ENCODE data around the gene SETD3.
A peak's percentile ranks its signal among the peaks of the same experiment; 100 is the strongest.

The SETD3 gene

DNA sequence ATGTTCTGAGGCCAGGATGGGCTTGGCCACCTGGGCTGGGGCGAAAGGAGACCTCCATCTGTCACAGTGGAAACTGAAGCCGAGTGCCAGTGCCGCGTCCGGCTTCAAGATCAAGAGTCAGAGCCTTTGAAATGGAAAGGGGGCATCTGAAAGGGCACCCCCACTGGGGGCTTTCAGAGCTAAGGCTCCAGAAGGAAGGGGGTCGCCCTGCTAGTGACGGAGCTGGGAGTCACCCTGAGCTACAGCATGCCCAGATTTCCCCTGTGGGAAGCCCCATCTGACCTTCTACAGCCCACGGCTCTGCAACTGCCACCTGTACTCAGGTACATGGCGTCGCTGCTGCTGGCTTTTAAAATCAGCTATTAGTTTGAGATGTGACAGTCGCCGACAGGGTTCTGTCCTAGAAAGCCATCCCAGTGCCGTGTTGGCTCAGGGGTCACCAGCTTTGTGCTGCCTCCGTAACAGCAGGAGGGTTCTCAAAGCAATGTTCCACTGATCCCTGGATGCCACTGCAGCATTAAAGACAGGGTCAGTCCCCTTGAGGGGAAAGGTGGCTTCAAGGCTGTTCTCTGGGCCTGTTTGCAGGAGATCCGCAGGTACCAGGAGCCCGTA is 32.0 kb upstream of the SETD3 start:
- TF ChIP-seq, protein P1, sequence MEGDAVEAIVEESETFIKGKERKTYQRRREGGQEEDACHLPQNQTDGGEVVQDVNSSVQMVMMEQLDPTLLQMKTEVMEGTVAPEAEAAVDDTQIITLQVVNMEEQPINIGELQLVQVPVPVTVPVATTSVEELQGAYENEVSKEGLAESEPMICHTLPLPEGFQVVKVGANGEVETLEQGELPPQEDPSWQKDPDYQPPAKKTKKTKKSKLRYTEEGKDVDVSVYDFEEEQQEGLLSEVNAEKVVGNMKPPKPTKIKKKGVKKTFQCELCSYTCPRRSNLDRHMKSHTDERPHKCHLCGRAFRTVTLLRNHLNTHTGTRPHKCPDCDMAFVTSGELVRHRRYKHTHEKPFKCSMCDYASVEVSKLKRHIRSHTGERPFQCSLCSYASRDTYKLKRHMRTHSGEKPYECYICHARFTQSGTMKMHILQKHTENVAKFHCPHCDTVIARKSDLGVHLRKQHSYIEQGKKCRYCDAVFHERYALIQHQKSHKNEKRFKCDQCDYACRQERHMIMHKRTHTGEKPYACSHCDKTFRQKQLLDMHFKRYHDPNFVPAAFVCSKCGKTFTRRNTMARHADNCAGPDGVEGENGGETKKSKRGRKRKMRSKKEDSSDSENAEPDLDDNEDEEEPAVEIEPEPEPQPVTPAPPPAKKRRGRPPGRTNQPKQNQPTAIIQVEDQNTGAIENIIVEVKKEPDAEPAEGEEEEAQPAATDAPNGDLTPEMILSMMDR (conservative IDR thresholded peaks at IDR 0.05; ENCODE audit: low read depth, low read length): no peak
- DNase-seq (ENCODE audit: low read depth): no peak
- no peak overlapping the region for H3K4me3 ChIP-seq (ENCODE audit: low read depth, low read length)

DNA sequence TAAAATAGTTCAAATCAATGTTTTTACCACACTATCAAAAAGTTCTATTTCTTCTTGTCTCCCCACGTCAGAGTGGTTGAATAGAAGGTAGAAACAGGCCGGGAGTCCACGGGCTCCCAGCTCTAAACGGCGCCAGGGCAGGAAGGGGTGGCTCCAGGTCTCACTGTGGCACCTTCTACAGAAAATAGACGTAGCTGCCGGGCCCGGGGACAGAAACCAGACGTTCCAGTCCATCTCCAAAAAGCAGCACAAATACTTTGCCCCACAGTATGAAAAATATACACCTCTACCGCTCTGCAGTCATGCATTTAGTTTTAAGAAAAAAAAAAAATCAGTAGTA is 31.4 kb upstream of the SETD3 start:
- TF ChIP-seq, protein P1 (conservative IDR thresholded peaks at IDR 0.05; ENCODE audit: low read depth, low read length): no peak
- H3K4me3 ChIP-seq (ENCODE audit: low read depth, low read length): no peak overlapping the region
- DNase-seq (ENCODE audit: low read depth): no peak

DNA sequence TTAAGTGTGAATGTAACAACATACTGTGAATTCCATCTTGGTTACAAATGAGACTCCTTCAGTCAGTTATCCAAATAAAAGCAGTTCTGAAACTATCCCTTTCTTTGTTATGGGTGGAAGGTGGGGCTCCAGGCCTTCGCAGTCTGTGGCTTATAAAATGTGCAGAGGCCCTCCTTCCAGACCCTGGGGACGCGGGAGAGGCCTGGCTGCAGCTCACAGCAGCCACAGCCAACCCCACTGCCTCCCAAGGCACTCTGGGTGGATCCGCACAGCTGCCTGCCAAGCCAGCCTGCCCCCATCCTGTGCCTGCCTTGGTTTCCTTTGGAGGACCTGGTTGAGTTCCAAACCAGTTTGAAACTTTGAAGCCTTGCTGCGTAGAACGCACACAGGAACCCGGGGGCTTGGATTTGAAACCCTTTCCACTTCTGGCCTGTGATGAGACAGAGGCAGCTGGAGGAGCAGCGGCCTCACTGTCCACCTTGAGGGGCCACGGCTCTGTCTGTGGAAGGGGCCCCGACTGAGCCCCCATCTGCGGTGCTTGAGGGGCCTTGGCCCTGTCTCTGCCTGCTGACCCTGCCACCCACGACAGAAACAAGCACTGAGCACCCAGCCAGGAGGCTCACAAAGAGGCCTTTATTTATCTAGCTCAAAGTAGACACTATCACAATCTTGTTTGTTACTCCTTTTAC is 30.9 kb upstream of the SETD3 start:
- TF ChIP-seq, protein P1 (conservative IDR thresholded peaks at IDR 0.05; ENCODE audit: low read depth, low read length): no peak
- no peak overlapping the region for H3K4me3 ChIP-seq (ENCODE audit: low read depth, low read length)
- peak; percentile 30 for DNase-seq (ENCODE audit: low read depth)

DNA sequence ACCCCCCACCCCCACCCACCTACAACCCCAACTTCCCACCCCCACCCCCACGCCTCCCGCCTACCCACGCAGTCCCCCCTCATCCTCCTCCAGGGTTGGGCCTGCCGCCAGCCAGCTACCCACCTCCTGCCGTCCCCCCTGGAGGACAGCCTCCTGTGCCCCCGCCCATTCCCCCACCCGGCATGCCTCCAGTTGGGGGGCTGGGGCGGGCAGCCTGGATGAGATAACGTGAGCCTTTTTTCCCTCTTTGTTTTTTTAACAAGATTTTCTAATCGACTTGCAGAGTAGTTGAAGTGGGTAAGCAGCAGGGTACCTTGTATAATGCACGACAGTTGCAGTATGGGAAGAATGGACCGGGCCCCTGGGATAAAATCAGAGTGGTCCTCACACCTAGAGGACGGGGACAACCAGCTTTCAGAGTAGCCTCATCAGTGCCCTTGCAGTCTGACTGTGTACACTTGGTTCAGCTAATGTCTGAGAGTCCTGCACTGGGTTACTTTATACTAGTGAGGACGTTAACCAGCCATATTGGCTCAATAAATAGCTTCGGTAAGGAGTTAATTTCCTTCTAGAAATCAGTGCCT is 30.0 kb upstream of the SETD3 start:
- no peak for DNase-seq (ENCODE audit: low read depth)
- no peak overlapping the region for H3K4me3 ChIP-seq (ENCODE audit: low read depth, low read length)
- TF ChIP-seq, protein P1 (conservative IDR thresholded peaks at IDR 0.05; ENCODE audit: low read depth, low read length): no peak

DNA sequence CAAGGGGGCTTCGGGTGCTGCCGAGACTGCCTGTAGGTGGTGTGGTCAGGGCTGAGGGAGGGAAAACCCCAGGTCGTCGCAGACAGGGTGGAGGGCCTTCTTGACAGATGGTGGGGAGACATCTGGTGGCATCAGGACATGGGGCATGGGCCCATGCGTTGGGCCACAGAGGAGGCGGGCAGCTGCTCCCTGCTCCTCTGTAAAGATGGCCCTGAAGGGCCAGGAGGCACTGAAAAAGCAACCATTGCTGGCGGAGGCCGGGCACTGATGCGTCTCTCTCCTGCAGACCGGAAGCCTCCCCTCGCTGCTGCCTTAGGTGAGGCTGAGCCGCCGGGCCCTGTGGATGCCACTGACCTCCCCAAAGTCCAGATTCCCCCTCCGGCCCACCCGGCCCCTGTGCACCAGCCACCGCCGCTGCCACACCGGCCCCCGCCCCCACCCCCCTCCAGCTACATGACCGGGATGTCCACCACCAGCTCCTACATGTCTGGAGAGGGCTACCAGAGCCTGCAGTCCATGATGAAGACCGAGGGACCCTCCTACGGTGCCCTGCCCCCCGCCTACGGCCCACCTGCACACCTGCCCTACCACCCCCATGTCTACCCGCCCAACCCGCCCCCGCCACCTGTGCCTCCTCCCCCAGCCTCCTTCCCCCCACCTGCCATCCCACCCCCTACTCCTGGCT is 29.4 kb upstream of the SETD3 start:
- DNase-seq (ENCODE audit: low read depth): no peak
- no peak overlapping the region for H3K4me3 ChIP-seq (ENCODE audit: low read depth, low read length)
- TF ChIP-seq, protein P1 (conservative IDR thresholded peaks at IDR 0.05; ENCODE audit: low read depth, low read length): no peak

DNA sequence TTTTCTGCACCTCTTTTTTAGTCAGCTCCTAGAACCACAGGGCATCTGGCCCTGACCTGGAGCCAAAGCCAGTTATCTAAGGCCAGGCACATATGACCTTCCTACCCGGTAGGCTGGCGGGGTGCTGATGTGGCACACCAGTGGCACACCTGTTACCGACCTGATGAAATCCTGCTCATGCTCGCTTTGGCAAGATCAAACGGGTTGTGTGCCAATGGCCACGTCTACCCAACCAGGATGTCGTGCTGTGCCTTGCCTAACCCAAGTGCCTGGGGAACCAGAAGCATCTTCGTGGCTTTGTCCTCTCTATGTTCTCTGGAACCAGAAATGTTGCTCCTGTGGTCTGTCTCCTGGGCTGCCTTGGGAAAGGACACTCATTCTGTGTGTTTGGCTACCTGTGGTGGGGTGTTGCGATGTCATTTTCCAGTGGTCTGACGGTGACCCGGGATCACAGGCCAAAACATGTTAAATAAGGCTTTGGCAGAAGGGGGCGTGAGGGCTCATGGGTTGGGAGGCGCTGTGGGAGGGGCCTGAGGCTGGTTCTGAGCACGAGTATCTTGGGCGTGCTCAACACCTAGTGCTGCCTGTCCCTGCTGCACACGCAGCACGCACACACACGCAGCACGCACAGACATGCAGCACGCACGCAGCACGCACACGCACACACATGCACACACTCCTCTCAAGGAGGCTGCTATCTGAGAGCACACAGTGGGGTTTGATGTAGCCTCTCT is 28.4 kb upstream of the SETD3 start:
- H3K4me3 ChIP-seq (ENCODE audit: low read depth, low read length): no peak overlapping the region
- no peak for DNase-seq (ENCODE audit: low read depth)
- TF ChIP-seq, protein P1 (conservative IDR thresholded peaks at IDR 0.05; ENCODE audit: low read depth, low read length): no peak

Measured in choroid plexus epithelial cell (primary cell).